Kidney (tissue), 14 donors: ENCODE measurements around the gene C16orf95. TPM values are rescaled to one million over a fixed set of nuclear protein-coding genes. Genes with fewer than 3 reads are reported as not detected.
A peak's percentile ranks its signal among the peaks of the same experiment; 100 is the strongest.

Experiments
- DNase-seq, 5 donors: peaks; one replicate each; pipeline ENCODE4 v3.0.0-alpha.2; 2013 to 2020
- FAIRE-seq: peaks from 2 replicates; lab custom pipeline; 2012; peaks lifted over from hg19 to GRCh38; lab: Jason Lieb, UNC
- H3K27ac ChIP-seq, 2 donors: one replicate each; pipeline ENCODE4 v1.7.0; 2013; ENCODE audit warnings: low read depth in 2 of 2, low read length in 2 of 2, inconsistent platforms in 1 of 2
- H3K27me3 ChIP-seq: one replicate; pipeline ENCODE4 v1.7.1; 2013; ENCODE audit warnings: low read length, inconsistent platforms; ENCODE audit not compliant: control insufficient read depth, insufficient read depth
- H3K36me3 ChIP-seq, 3 donors: one replicate each; pipeline versions ENCODE4 v1.7.0 to v1.7.1; 2013; ENCODE audit warnings: low read length in 3 of 3, control low read depth in 1 of 3, inconsistent platforms in 1 of 3; ENCODE audit not compliant: insufficient read depth in 3 of 3, control insufficient read depth in 2 of 3
- H3K4me1 ChIP-seq, 3 donors: one replicate each; pipeline versions ENCODE4 v1.7.0 to v1.7.1; 2013; ENCODE audit warnings: low read length in 3 of 3, inconsistent platforms in 1 of 3, low read depth in 1 of 3; ENCODE audit not compliant: control insufficient read depth in 2 of 3, insufficient read depth in 2 of 3
- H3K4me3 ChIP-seq, 3 donors: one replicate each; pipeline versions ENCODE4 v1.7.0 to v1.8.1; 2013; ENCODE audit warnings: low read length in 3 of 3, control low read depth in 1 of 3, inconsistent platforms in 1 of 3
- H3K9ac ChIP-seq, 3 donors: one replicate each; pipeline versions ENCODE4 v1.7.0 to v1.7.1; 2013; ENCODE audit warnings: low read length in 3 of 3, control low read depth in 1 of 3, inconsistent platforms in 1 of 3
- H3K9me3 ChIP-seq, 3 donors: one replicate each; pipeline versions ENCODE4 v1.7.0 to v1.7.1; 2013; ENCODE audit warnings: low read length in 3 of 3, control low read depth in 1 of 3, inconsistent platforms in 1 of 3; ENCODE audit not compliant: control insufficient read depth in 2 of 3, insufficient read depth in 1 of 3
- intact Hi-C: fragments of 100-400 bp; cut with DNase I; formaldehyde crosslinking; loops from one replicate; pipeline ENCODE4 v1.11.1; 2022
- polyA plus RNA-seq: library from polyadenylated mRNA; stranded (reverse); fragments of 350-450 nt; fragmentation: Illumina TruSeq; extraction: RNeasy Lipid Tissue Mini Kit (QIAGEN cat#74804); gene quantifications from one replicate; pipeline ENCODE4 v1.2.3, GENCODE V29; 2014; ENCODE audit warnings: low read depth, low replicate concordance; ENCODE audit not compliant: insufficient read depth
- total RNA-seq: library from RNA; stranded (reverse); fragmentation: NEBNext Ultra II Directional; extraction: Animal tissue kit (Norgen Biotek cat#: 25700); gene quantifications from one replicate; pipeline ENCODE4 v1.2.1, GENCODE V29; 2021
- TF ChIP-seq, protein P1 (sequence below): IDR thresholded peaks from 3 replicates; pipeline ENCODE4 v1.5.1; 2012; ENCODE audit warnings: mild to moderate bottlenecking, moderate library complexity, borderline replicate concordance; ENCODE audit not compliant: insufficient read depth; ENCODE audit errors: extremely low read depth
- donor health status: control.
- donor health status: control.
- donor health status: control.
- donor health status: control.
- donor health status: control.
- donor health status: DM: yes; HTN: yes; CAD: no.
- donor health status: Normal renal cell carcinoma (clear cell type).

C16orf95 gene
- total and polyA plus RNA-seq, 2 donors from 2014 or later = 2.5 to 11.5 TPM

DNA sequence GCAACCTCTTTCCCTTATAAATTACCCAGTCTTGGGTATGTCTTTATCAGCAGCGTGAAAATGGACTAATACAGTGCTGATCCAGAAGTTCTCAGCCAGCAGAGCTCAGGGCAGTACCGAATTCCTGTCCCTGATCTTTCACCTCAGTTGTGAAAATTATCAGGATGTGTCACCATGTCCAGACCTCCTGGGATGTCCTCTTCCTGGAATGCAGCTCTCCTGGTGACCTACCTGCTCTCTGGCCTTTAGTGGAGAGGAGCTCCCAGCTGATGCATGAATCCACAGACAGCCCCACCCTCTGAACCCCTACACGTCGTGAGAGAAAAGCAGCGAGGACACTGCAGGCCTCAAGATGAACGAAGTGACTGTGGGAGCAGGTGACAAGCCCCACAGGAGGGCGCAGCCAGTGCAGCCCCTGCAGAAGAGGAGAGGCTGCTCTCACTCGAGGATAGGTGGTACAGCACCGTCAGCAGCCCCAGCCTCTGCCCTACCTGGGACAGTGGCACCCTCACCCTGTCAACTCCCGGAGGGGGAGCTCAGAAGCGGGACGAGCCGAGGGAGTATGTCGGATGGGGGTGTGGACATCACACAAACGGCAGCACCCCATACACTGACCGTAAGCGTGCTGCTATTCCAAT, 22.0 kb upstream of the C16orf95 start:
- Histone ChIP-seq H3K9ac (no peak overlapping the region), H3K36me3 (peaks cover 4 to 18% (median 18%) of the 10 kb centered on the region in 3 donors), H3K27ac (no peak overlapping the region), H3K27me3 (no peaks in the 10 kb centered on the region), H3K9me3 (no peaks in the 10 kb centered on the region), H3K4me3 (no peak overlapping the region), H3K4me1 (no peaks in the 10 kb centered on the region)
- intact Hi-C loops = no loop called here
- FAIRE-seq (no peak), DNase-seq (no peak)
- TF ChIP-seq, protein P1, sequence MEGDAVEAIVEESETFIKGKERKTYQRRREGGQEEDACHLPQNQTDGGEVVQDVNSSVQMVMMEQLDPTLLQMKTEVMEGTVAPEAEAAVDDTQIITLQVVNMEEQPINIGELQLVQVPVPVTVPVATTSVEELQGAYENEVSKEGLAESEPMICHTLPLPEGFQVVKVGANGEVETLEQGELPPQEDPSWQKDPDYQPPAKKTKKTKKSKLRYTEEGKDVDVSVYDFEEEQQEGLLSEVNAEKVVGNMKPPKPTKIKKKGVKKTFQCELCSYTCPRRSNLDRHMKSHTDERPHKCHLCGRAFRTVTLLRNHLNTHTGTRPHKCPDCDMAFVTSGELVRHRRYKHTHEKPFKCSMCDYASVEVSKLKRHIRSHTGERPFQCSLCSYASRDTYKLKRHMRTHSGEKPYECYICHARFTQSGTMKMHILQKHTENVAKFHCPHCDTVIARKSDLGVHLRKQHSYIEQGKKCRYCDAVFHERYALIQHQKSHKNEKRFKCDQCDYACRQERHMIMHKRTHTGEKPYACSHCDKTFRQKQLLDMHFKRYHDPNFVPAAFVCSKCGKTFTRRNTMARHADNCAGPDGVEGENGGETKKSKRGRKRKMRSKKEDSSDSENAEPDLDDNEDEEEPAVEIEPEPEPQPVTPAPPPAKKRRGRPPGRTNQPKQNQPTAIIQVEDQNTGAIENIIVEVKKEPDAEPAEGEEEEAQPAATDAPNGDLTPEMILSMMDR = no peak

DNA sequence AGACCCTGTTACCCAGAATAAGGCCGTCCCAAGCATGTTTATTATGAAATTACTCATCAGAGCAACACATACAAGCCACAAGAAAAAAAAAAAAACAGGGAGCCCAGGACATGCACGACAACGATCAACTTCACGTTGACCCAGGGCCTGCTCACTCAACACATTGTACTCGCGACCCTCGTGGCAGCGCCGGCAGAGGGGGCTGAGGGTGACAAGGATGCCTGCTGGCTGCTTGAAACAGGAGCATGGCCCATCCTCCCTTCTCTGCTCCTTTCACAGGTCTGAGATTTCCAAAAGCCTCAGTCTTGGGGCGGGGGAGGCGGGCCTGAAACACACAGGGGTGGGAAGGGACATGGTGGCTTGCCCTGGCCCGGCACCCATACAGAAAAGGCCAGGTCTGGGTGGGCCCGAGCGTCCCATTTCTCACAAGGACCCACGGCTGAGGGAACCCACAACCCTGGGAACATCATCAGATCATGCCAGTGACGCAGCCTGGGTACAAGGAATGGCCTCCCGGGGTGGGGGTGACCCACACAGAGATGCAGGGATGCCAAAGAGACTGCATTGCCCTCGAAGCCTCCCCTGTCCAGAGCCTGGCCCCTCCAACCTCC, 21.1 kb upstream of the C16orf95 start:
- no peak for FAIRE-seq
- peak in 1 of 5 donors; percentile 51 for DNase-seq
- Histone ChIP-seq H3K9me3 (no peaks in the 10 kb centered on the region), H3K4me3 (no peak overlapping the region), H3K9ac (no peak overlapping the region), H3K36me3 (peaks cover 4 to 18% (median 15%) of the 10 kb centered on the region in 3 donors), H3K27me3 (no peaks in the 10 kb centered on the region), H3K4me1 (no peaks in the 10 kb centered on the region), H3K27ac (no peak overlapping the region)
- intact Hi-C loops = no loop called here
- TF ChIP-seq, protein P1 = no peak

DNA sequence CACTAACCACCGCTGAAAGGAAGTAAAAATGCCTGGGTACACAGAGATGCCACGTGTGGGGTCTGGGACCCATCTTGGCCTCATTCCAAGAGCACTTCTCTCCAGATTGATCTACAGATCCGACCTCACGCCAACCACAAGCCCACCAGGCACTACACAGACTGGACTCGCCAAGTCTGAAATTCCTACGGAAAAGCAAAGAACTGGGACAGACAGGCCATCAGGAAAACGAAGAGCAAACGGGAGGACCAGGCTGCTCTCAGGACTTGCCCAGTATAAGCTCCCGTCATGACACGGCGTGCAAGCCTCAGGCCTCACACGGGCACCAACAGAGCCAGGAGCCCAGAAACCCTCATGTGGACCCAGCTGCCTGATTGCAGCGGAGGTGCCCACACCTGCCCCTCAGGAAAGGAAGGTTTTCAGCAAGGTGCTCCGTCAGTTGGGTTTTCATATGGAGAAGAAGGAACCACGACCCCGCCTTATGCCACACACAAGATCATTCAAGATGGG, 20.1 kb upstream of the C16orf95 start:
- H3K4me1 ChIP-seq = no peaks in the 10 kb centered on the region
- TF ChIP-seq, protein P1 = no peak
- no peak overlapping the region for H3K4me3 ChIP-seq
- no peaks in the 10 kb centered on the region for H3K9me3 ChIP-seq
- FAIRE-seq (no peak), DNase-seq (peak in 1 of 5 donors; percentile 42)
- intact Hi-C loops = no loop called here
- no peak overlapping the region for H3K9ac ChIP-seq
- H3K36me3 ChIP-seq = peaks cover 4 to 17% (median 7%) of the 10 kb centered on the region in 3 donors
- no peak overlapping the region for H3K27ac ChIP-seq
- no peaks in the 10 kb centered on the region for H3K27me3 ChIP-seq
